CD4-positive, alpha-beta T cell treated with Interleukin-2 at 100 ng/mL for 4 hours (primary cell): ENCODE results near the gene OR4D2.

Source experiments
- DNase-seq: peaks from one replicate; pipeline ENCODE4 v3.0.0-alpha.2; 2020; ENCODE audit warnings: low spot score

The OR4D2 gene

GRCh38 chr17:58174871-58175270 lies 8.1 kb downstream of the OR4D2 start:
- DNase-seq = no peak

- no peak for DNase-seq
These were observed 9.4 kb downstream of the OR4D2 start for GRCh38 chr17:58176200-58176599.

GRCh38 chr17:58181796-58182195 lies 15.0 kb downstream of the OR4D2 start:
- no peak for DNase-seq

- no peak for DNase-seq
These were observed 16.7 kb downstream of the OR4D2 start for GRCh38 chr17:58183514-58183913.

GRCh38 chr17:58184308-58184985 lies 17.7 kb downstream of the OR4D2 start:
- DNase-seq = no peak

- no peak for DNase-seq
These were observed 18.4 kb downstream of the OR4D2 start for GRCh38 chr17:58184986-58185761.

- no peak for DNase-seq
These were observed 19.8 kb downstream of the OR4D2 start for GRCh38 chr17:58186591-58186990.

GRCh38 chr17:58187063-58187462 lies 20.3 kb downstream of the OR4D2 start:
- DNase-seq = no peak

GRCh38 chr17:58187675-58188074 lies 20.9 kb downstream of the OR4D2 start:
- DNase-seq = no peak

- DNase-seq = no peak
These were observed 22.8 kb downstream of the OR4D2 start for GRCh38 chr17:58189436-58190146.

- no peak for DNase-seq
These were observed 24.6 kb downstream of the OR4D2 start for GRCh38 chr17:58191241-58191896.

- no peak for DNase-seq
These were observed 25.8 kb downstream of the OR4D2 start, which contains the start of gene EPX for GRCh38 chr17:58192612-58193011. EPX (plus strand) TSS chr17:58192726; CDS start chr17:58192847, 121 bp downstream.

- no peak for DNase-seq
These were observed 27.0 kb downstream of the OR4D2 start for GRCh38 chr17:58193641-58194255.

- DNase-seq = no peak
These were observed 28.8 kb downstream of the OR4D2 start for GRCh38 chr17:58195518-58196123.

GRCh38 chr17:58196610-58197009 lies 29.8 kb downstream of the OR4D2 start:
- DNase-seq = no peak

- DNase-seq = peak; percentile 51
These were observed 33.3 kb downstream of the OR4D2 start for GRCh38 chr17:58200024-58200633.

GRCh38 chr17:58202859-58203258 lies 36.1 kb downstream of the OR4D2 start:
- DNase-seq = no peak

GRCh38 chr17:58204796-58205195 lies 38.0 kb downstream of the OR4D2 start:
- no peak for DNase-seq

GRCh38 chr17:58205936-58206335 lies 39.2 kb downstream of the OR4D2 start:
- no peak for DNase-seq

GRCh38 chr17:58207451-58207850 lies 40.7 kb downstream of the OR4D2 start:
- DNase-seq = no peak

- DNase-seq = no peak
These were observed 41.6 kb downstream of the OR4D2 start for GRCh38 chr17:58208344-58208743.
